Right lobe of liver (tissue), 6 donors: ENCODE results near the gene CLP1. TPM values are rescaled to one million over a fixed set of nuclear protein-coding genes. Genes with fewer than 3 reads are reported as not detected.

Experiments
- ATAC-seq, 4 donors: fragments of 200-7000 bp; cut with Tn5 transposase; one replicate each; pipeline ENCODE4 v1.9.1; 2020; ENCODE audit warnings: mild to moderate bottlenecking in 4 of 4, moderate library complexity in 4 of 4
- DNase-seq, 3 donors: peaks; one replicate each; pipeline ENCODE4 v3.0.0-alpha.2; 2020
- H3K27ac ChIP-seq, 3 donors: fragments of 200-600 bp; one replicate each; pipeline ENCODE4 v1.8.0; 2022
- H3K27me3 ChIP-seq, 2 donors: fragments of 200-600 bp; one replicate each; pipeline ENCODE4 v1.8.0; 2022
- H3K36me3 ChIP-seq, 4 donors: fragments of 200-600 bp; sonication (generic) in 1 of 4; one replicate each; pipeline versions ENCODE4 v1.5.1 to v1.8.0; 2017 to 2022; ENCODE audit warnings: control low read depth in 1 of 4
- H3K4me1 ChIP-seq, 4 donors: fragments of 200-600 bp; sonication (generic) in 1 of 4; one replicate each; pipeline versions ENCODE4 v1.5.1 to v1.8.0; 2017 to 2022; ENCODE audit warnings: control low read depth in 1 of 4
- H3K4me3 ChIP-seq, 3 donors: fragments of 200-600 bp; one replicate each; pipeline ENCODE4 v1.8.0; 2022
- H3K9me3 ChIP-seq, 4 donors: fragments of 200-600 bp; sonication (generic) in 1 of 4; one replicate each; pipeline versions ENCODE4 v1.5.1 to v1.8.0; 2017 to 2022; ENCODE audit warnings: control low read depth in 1 of 4
- POLR2A ChIP-seq: fragments of 450-650 bp; IDR thresholded peaks from one replicate; pipeline ENCODE4 v1.6.1; 2017; ENCODE audit warnings: antibody characterized with exemption, mild to moderate bottlenecking
- WGBS: methylation state at CpG from one replicate; pipeline ENCODE4 v1.1.6; 2018; ENCODE audit warnings: low coverage, low lambda C conversion rate; ENCODE audit not compliant: insufficient coverage; ENCODE audit errors: missing lambda C conversion rate; 5-methylcytosine and 5-hydroxymethylcytosine counted together
- intact Hi-C, 2 donors: fragments of 100-400 bp; cut with DNase I; formaldehyde crosslinking; loops; one replicate each; pipeline versions ENCODE4 v1.11.2 to v1.14.1; 2022
- total RNA-seq, 6 experiments: library from RNA; depleted of rRNA in 2 of 6; stranded (reverse); fragments of >200 nt in 2 of 6; fragmentation: NEBNext Ultra II Directional in 3 of 6; extraction: Animal tissue kit (Norgen Biotek cat#: 25700) in 3 of 6; gene quantifications; one replicate each; pipeline versions ENCODE4 v1.1.0 to v1.2.4, GENCODE V29; 2016 to 2023
- TF ChIP-seq, protein P1 (sequence below), 4 donors: fragments of 200-600 bp in 3 of 4; fragments of 450-650 bp in 1 of 4; IDR thresholded peaks; one replicate each; pipeline versions ENCODE4 v1.5.1 to v1.8.0; 2016 to 2022; ENCODE audit warnings: antibody characterized with exemption in 4 of 4, mild to moderate bottlenecking in 2 of 4
- donor health status: DM: no; HTN: yes; CAD: no.
- donor health status: DM: no; HTN: no; CAD: no.
- donor health status: DM: no; HTN: no; CAD: no.
- donor health status: DM: no; HTN: yes; CAD: no.
- donor health status: DM: no; HTN: yes; CAD: no.

Gene CLP1
- total RNA-seq, 6 experiments from 2014 or later: 5.6 to 9.2 (median 6.8) TPM

DNA sequence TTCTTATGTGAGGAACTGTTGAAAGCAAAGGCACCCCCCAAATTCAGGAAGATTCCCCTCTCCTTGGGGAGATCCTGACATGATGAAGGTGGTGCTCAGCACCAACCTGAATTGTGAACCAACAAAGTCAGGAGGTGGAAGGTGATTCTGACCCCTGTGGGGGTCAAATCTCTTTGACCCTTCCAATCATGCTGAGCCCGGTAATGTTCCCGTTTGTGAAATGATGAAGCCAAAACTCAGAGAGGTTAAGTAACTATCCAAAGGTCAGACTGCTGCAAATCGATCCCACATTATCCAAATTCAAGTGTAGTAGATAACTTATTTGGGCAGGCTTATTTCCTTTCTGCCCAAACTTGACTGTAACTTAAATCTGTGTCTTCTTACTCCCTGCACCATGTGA is 41.0 kb upstream of the CLP1 start:
- peak; percentile 73 to 87 (median 82) for ATAC-seq
- DNase-seq: peak in 1 of 3 donors; percentile 78
- peaks cover 0 to 65% (median 32%) of the 10 kb centered on the region in 4 donors for H3K4me1 ChIP-seq
- no peaks in the 10 kb centered on the region for H3K9me3 ChIP-seq
- H3K36me3 ChIP-seq: peaks cover 5 to 55% (median 31%) of the 10 kb centered on the region in 4 donors
- H3K27me3 ChIP-seq: no peaks in the 10 kb centered on the region
- no peak overlapping the region for H3K4me3 ChIP-seq
- H3K27ac ChIP-seq: peak overlapping the region; percentile 47 to 79 (median 64)
- intact Hi-C loops: no loop called here
- TF ChIP-seq POLR2A: no peak
- TF ChIP-seq, protein P1, sequence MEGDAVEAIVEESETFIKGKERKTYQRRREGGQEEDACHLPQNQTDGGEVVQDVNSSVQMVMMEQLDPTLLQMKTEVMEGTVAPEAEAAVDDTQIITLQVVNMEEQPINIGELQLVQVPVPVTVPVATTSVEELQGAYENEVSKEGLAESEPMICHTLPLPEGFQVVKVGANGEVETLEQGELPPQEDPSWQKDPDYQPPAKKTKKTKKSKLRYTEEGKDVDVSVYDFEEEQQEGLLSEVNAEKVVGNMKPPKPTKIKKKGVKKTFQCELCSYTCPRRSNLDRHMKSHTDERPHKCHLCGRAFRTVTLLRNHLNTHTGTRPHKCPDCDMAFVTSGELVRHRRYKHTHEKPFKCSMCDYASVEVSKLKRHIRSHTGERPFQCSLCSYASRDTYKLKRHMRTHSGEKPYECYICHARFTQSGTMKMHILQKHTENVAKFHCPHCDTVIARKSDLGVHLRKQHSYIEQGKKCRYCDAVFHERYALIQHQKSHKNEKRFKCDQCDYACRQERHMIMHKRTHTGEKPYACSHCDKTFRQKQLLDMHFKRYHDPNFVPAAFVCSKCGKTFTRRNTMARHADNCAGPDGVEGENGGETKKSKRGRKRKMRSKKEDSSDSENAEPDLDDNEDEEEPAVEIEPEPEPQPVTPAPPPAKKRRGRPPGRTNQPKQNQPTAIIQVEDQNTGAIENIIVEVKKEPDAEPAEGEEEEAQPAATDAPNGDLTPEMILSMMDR (IDR thresholded peaks at IDR 0.05): no peak
- 16% methylated on average over 3 of the region's 3 CpGs for WGBS

DNA sequence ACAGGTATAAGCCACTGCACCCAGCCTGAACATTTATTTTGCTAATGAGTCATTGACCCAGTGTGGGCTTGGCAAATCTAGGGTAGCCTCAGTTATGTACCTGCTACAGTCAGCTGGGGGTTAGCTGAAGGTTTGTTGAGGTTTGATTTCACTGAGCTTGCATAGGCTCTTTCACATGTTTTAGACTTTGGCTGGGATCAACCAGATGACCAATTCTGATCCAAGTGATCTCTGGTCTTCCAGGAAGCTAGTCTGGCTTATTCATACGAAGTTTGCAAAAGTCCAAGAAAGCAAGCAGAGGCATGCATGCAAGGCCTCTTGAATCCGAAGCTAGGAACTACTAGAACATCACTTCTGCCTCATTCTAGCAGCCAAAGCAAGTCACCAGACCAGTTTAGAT is 39.1 kb upstream of the CLP1 start:
- Histone ChIP-seq H3K36me3 (peaks cover 5 to 47% (median 24%) of the 10 kb centered on the region in 4 donors), H3K27me3 (no peaks in the 10 kb centered on the region), H3K4me1 (peaks cover 0 to 53% (median 23%) of the 10 kb centered on the region in 4 donors), H3K4me3 (no peak overlapping the region), H3K27ac (peak overlapping the region in 2 of 3 donors; percentile 30 to 79), H3K9me3 (no peaks in the 10 kb centered on the region)
- intact Hi-C loops: no loop called here
- ATAC-seq (peak; percentile 43 to 71 (median 54)), DNase-seq (peak in 2 of 3 donors; percentile 24 to 65)
- 26% methylated on average over 2 of the region's 2 CpGs for WGBS
- no peak for TF ChIP-seq POLR2A
- TF ChIP-seq, protein P1 (IDR thresholded peaks at IDR 0.05): no peak

DNA sequence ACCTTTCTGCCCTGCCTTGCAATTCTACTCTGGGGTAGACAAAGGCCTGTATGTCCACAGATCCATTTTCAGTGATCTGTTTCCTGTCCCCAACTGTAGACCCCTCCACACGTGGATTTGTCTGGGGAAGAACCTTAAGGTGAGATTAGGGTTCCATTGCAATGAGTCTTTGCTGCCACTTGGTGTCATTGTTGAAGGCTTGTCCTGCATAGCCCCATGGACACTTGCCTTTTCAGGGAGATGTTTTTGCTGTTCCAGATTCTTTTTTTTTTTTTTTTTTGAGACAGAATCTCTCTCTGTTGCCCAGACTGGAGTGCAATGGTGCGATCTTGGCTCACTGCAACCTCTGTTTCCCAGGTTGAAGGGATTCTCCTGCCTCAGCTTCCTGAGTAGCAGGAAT is 38.2 kb upstream of the CLP1 start:
- DNase-seq (no peak), ATAC-seq (no peak)
- Histone ChIP-seq H3K9me3 (no peaks in the 10 kb centered on the region), H3K4me3 (no peak overlapping the region), H3K27ac (no peak overlapping the region), H3K4me1 (peaks cover 0 to 45% (median 19%) of the 10 kb centered on the region in 4 donors), H3K36me3 (peaks cover 0 to 38% (median 18%) of the 10 kb centered on the region in 4 donors), H3K27me3 (no peaks in the 10 kb centered on the region)
- TF ChIP-seq, protein P1 (IDR thresholded peaks at IDR 0.05): peak in 2 of 4 donors; percentile 9 to 28
- TF ChIP-seq POLR2A: no peak
- 92% methylated on average over 2 of the region's 2 CpGs for WGBS
- intact Hi-C loops: no loop called here

DNA sequence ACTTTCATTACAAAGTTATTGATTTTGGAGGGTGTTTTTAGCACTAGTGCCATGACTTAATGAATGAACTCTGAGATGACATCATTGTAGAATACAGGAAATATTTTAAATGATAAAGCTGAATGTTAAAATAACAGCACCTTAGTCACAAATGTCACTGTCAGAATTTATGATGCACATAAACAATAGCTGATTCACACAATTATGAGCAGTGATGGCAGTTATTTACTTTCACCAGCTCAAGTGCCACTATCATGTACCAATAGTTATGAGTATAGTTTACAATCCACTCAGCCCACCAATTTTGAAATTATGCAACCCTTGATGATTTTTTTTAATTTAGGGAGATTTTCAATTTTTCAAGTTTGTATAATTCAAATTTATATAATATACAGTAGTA is 37.1 kb upstream of the CLP1 start:
- H3K9me3 ChIP-seq: no peaks in the 10 kb centered on the region
- ATAC-seq (no peak), DNase-seq (no peak)
- no peaks in the 10 kb centered on the region for H3K27me3 ChIP-seq
- no peak overlapping the region for H3K27ac ChIP-seq
- peaks cover 0 to 31% (median 13%) of the 10 kb centered on the region in 4 donors for H3K36me3 ChIP-seq
- H3K4me1 ChIP-seq: peaks cover 0 to 35% (median 14%) of the 10 kb centered on the region in 4 donors
- no peak overlapping the region for H3K4me3 ChIP-seq
- TF ChIP-seq POLR2A: no peak
- TF ChIP-seq, protein P1 (IDR thresholded peaks at IDR 0.05): no peak
- intact Hi-C loops: no loop called here

DNA sequence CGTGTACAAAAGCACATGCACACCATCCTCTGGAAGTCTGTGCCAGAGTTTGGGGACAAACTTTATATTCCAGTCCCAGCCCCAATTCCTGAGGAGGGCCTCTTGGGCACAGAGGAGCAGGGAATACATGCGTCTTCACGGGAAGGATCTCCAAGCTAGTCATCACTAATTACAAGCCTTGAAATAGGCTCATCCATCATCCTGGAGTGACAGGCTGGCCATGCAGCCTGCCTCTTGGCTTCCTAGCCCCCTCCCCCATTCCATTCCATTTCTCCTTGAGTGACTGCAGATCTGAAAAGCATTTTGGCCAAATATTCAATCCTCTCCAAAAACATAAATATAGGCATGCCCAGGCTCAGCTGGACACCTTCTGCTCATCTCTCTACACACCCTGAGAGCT is 35.3 kb upstream of the CLP1 start:
- WGBS: no CpG with 5 or more reads among the region's 3 CpGs
- H3K9me3 ChIP-seq: no peaks in the 10 kb centered on the region
- no peak for TF ChIP-seq POLR2A
- TF ChIP-seq, protein P1 (IDR thresholded peaks at IDR 0.05): no peak
- peaks cover 0 to 20% (median 5%) of the 10 kb centered on the region in 4 donors for H3K4me1 ChIP-seq
- intact Hi-C loops: no loop called here
- H3K27ac ChIP-seq: no peak overlapping the region
- ATAC-seq: no peak
- H3K36me3 ChIP-seq: peaks cover 0 to 31% (median 10%) of the 10 kb centered on the region in 4 donors
- H3K27me3 ChIP-seq: no peaks in the 10 kb centered on the region
- no peak overlapping the region for H3K4me3 ChIP-seq
- DNase-seq: no peak
